ENCODE data around the gene MLPH.

Gene MLPH

DNA sequence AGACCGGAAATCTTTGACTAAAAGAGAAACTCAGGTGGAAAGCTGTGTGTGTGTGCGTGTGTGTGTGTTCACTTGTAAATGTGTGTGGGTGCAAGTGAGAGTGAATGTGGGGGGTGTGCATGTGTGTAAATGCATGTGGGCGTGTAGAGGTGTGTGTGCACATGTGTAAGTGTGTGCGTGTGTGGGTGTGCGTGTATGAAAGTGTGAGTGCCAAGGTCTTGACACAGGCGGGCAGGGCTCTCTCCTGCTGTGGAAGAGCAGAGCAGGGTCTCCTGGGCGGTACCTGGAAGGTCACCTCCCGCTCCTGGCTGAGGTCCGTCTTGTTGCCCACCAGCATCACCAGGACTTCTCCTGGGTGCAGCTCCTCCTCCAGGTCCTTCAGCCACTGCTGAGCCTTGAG lies 89.9 kb downstream of the MLPH start:
- no peak overlapping the region for H3K27ac ChIP-seq
- TF ChIP-seq, protein P1, sequence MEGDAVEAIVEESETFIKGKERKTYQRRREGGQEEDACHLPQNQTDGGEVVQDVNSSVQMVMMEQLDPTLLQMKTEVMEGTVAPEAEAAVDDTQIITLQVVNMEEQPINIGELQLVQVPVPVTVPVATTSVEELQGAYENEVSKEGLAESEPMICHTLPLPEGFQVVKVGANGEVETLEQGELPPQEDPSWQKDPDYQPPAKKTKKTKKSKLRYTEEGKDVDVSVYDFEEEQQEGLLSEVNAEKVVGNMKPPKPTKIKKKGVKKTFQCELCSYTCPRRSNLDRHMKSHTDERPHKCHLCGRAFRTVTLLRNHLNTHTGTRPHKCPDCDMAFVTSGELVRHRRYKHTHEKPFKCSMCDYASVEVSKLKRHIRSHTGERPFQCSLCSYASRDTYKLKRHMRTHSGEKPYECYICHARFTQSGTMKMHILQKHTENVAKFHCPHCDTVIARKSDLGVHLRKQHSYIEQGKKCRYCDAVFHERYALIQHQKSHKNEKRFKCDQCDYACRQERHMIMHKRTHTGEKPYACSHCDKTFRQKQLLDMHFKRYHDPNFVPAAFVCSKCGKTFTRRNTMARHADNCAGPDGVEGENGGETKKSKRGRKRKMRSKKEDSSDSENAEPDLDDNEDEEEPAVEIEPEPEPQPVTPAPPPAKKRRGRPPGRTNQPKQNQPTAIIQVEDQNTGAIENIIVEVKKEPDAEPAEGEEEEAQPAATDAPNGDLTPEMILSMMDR (conservative IDR thresholded peaks at IDR 0.05): no peak
- no peak for TF ChIP-seq ZFX (IDR thresholded peaks at IDR 0.05)

DNA sequence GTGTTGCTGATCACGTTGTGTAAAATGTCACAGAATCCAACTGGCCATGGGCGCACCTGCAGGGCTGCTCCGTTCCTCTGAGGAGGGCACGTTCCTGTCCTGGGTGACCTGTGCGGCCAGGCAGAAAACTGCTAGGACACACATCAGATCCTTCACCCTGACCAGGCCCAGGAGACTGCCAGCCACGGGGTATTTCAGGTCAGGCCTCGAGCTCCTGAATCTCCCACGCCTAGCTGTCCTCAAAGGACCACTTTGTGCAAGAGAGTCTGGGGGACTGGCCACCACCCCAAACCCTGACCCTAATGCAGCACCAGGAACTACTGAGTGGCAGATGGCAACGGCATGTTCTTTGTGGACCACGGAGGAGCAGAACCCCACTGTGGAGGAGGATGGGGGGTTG lies 90.4 kb downstream of the MLPH start:
- no peak for TF ChIP-seq ZFX (IDR thresholded peaks at IDR 0.05)
- TF ChIP-seq, protein P1 (conservative IDR thresholded peaks at IDR 0.05): no peak
- H3K27ac ChIP-seq: no peak overlapping the region

DNA sequence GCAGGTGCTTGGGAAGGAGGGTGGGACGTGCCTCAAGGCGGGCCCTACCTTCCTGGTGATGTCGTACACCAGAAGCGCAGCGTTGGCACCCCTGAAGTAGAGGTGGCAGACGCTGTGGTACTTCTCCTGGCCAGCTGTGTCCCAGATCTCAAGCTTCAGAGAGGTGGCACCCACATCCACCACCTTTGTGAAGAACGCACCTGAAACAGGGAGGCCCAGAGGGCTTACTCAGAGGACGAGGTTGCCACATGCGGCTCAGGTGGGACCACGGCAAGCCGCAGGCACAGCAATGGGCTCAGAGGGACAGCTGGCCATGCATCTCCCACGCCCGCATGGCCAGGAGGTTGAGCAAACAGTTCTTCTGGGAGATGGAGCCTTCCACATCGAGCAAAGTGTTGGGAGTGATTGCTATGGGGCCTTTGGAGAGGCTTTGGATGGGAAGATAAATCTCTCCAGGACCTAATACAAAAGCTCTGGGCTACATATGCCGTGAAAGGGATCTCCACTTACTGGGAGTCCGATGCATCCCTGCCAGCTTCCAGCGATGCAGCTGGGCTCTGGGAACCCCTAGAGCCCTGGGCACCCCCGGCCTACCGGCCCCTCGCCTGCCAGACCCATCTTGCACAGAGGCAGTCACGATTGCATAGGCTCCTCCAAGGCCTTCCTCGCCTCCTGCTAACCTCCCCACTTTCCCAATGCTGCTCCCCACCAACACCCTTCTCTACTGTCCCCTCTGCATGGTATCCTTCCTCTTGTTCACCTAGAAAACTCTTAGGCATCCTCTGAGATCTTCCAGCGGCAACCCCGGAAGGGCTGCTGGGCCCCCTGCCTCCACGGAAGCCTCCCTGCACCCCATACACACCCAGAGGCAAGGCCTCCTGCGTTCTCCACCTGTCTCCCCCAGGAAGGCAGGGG lies 91.2 kb downstream of the MLPH start:
- no peak overlapping the region for H3K27ac ChIP-seq
- TF ChIP-seq, protein P1 (conservative IDR thresholded peaks at IDR 0.05): no peak
- no peak for TF ChIP-seq ZFX (IDR thresholded peaks at IDR 0.05)

DNA sequence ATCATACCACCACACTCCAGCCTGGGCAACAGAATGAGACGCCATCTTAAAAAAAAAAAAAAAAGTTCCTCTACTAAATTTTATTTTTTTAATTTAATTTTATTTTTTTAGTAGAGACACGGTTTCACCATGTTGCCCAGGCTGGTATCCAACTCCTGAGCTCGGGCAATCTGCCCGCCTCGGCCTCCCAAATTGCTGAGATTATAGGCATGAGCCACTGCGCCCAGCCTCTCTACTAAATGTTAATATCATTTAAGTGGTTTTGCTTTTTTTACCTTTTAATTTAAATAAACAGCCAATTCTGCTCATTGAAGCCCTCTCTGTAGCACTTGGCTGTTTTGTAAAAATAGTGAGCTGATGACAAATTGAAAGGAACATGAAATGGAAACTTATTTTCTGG lies 94.3 kb downstream of the MLPH start:
- TF ChIP-seq ZFX (IDR thresholded peaks at IDR 0.05): no peak
- TF ChIP-seq, protein P1 (conservative IDR thresholded peaks at IDR 0.05): no peak
- H3K27ac ChIP-seq: peak overlapping the region; percentile 87

DNA sequence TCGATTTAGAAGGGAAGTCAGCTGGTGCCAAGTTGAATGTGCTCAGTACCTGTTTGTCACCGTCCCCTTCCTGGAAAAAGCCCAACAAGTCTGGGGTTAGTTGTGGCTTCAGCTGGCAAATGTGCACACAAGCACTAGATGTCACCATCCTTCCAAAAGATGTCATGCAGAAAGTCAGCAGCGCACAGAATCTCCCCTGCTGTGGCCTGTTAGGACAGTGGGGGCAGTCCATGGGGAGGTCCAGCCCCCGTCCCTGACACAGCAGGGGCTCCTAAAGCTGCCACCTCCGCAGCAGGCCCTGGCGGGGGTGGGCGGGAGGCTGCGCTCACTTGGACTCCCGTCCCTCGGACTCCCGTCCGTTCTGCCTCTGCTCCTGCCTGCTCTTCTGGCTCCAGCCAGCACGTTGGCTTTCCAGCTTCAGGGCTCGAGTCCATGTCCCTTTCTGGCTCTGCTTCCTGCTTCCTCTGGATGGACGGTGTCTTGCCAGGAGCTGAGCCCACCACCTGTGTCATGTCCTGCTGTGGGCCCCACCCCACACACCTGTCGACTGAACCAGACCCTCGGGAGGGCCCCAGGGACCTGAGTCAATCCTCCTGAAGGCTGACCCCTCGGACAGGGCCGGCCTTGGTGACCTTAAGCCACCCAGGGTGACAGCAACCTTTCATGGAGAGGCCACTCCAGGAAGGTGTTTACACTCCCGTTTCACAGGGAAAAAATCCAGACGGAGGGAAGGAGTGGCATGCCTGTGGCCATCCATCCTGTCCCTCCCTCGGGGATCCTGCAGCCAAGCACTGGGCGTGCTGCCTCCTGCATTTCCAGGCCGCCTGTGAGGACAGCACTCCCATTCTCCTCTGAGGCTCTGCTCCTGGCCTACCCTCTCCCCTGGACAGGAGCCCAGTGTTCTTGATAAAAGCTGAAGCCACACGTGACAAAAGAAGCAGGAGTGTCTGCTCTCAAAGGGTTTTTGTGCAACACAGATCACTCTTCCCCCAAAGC lies 95.0 kb downstream of the MLPH start:
- H3K27ac ChIP-seq: peak overlapping the region; percentile 87

DNA sequence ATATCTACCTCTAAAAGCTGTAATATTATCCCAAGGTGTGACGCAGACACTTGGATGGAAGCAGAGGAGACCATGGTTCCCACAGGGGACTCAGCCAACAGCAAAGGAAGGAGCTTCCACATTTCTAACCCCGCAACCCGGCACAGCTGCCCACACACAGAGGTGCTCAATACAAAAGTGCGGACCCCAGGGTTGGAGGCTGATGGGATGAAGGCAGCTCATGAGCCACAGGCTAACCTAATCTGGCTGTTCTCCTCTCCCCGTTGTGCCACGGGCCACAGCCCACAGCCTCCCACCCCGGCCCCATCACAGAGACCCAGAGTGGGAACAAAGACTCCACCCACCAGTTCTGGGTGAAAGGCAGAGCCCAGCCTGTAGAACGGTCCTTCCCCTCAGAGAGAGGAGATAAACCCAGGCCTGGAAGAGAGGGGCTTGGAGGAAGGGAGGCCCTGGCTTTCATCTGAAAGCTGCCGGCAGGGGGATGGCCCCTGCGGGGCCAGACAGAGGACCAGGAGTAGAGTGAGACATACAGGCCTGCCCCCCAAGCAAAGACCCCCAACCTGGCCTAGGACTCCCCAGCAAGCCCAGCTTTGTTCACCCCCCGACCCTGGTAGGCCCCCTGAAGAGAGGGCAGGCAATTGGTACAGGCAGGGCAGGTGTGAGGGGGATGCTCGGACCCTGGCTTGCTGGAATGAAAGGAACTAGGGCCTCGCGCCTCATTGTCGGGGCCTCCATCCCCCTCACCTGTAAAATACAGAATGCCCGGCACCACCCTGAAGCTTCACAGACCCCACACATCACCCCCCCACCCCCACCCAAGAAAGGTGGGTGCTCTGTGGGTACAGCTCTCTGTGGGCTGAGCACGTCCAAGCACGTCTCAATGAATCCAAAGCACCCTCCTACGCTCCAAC lies 96.6 kb downstream of the MLPH start:
- TF ChIP-seq, protein P1 (conservative IDR thresholded peaks at IDR 0.05): no peak
- TF ChIP-seq ZFX (IDR thresholded peaks at IDR 0.05): no peak
- peak overlapping the region; percentile 87 for H3K27ac ChIP-seq

More for the DNA sequence above, 95.0 kb downstream of the MLPH start:
- TF ChIP-seq, protein P1 (conservative IDR thresholded peaks at IDR 0.05): peak; percentile 67
- no peak for TF ChIP-seq ZFX (IDR thresholded peaks at IDR 0.05)

Data from C4-2B (cell line).